MM.1S (cell line): ENCODE results near the gene CDK16.

Source experiments
- DNase-seq: peaks from one replicate; pipeline ENCODE4 v3.0.0-alpha.2; 2015
- H2AFZ ChIP-seq: fragments of 300-600 bp; sonication (generic); 2 replicates; pipeline ENCODE4 v1.6.0; 2016; ENCODE audit warnings: antibody characterized with exemption, low read length
- H3F3A ChIP-seq: fragments of 300-600 bp; sonication (generic); 2 replicates; pipeline ENCODE4 v1.6.1; 2016; ENCODE audit warnings: mild to moderate bottlenecking, antibody characterized with exemption, low read length, moderate library complexity, mixed read lengths; ENCODE audit not compliant: insufficient read depth
- H3K27ac ChIP-seq: fragments of 300-600 bp; sonication (generic); 2 replicates; pipeline ENCODE4 v1.5.1; 2016; ENCODE audit warnings: mild to moderate bottlenecking, low read length
- H3K27me3 ChIP-seq: fragments of 300-600 bp; sonication (generic); replicated peaks from 2 replicates; pipeline ENCODE4 v1.6.0; 2016; ENCODE audit warnings: low read length; ENCODE audit not compliant: insufficient read depth
- H3K36me3 ChIP-seq: fragments of 300-600 bp; sonication (generic); replicated peaks from 2 replicates; pipeline ENCODE4 v1.6.1; 2016; ENCODE audit warnings: mild to moderate bottlenecking, low read length, mixed read lengths; ENCODE audit not compliant: insufficient read depth
- H3K4me1 ChIP-seq: fragments of 300-600 bp; sonication (generic); 2 replicates; pipeline ENCODE4 v1.6.1; 2016; ENCODE audit warnings: low read length, mixed read lengths
- H3K4me2 ChIP-seq: fragments of 300-600 bp; sonication (generic); 2 replicates; pipeline ENCODE4 v1.6.0; 2016; ENCODE audit warnings: low read depth, low read length
- H3K4me3 ChIP-seq: fragments of 300-600 bp; sonication (generic); 2 replicates; pipeline ENCODE4 v1.5.1; 2016; ENCODE audit warnings: low read length, mixed read lengths
- H3K79me2 ChIP-seq: fragments of 300-600 bp; sonication (generic); 2 replicates; pipeline ENCODE4 v1.6.1; 2016; ENCODE audit warnings: mixed run types, low read length, mixed read lengths
- H3K9ac ChIP-seq: fragments of 300-600 bp; sonication (generic); 2 replicates; pipeline ENCODE4 v1.6.1; 2016; ENCODE audit warnings: low read length, mixed read lengths
- H3K9me2 ChIP-seq: fragments of 300-600 bp; sonication (generic); replicated peaks from 2 replicates; pipeline ENCODE4 v1.6.1; 2016; ENCODE audit warnings: mild to moderate bottlenecking, low read length, mixed read lengths; ENCODE audit not compliant: insufficient read depth
- H3K9me3 ChIP-seq: fragments of 300-600 bp; sonication (generic); replicated peaks from 2 replicates; pipeline ENCODE4 v1.6.1; 2016; ENCODE audit warnings: mild to moderate bottlenecking, low read length, mixed read lengths; ENCODE audit not compliant: insufficient read depth
- H4K20me1 ChIP-seq: fragments of 300-600 bp; sonication (generic); 2 replicates; pipeline ENCODE4 v1.6.1; 2016; ENCODE audit warnings: mild to moderate bottlenecking, low read length, moderate library complexity, mixed read lengths; ENCODE audit not compliant: insufficient read depth
- EZH2 ChIP-seq: fragments of 300-600 bp; sonication (generic); optimal IDR thresholded peaks from 2 replicates; pipeline ENCODE3; 2017; ENCODE audit warnings: low read depth, mild to moderate bottlenecking, antibody characterized with exemption, low read length, mixed read lengths
- EZH2phosphoT487 ChIP-seq: fragments of 300-600 bp; sonication (generic); IDR thresholded peaks from 2 replicates; pipeline ENCODE4 v1.6.1; 2018; ENCODE audit warnings: antibody characterized with exemption, low read length
- TF ChIP-seq, protein P1 (sequence below): fragments of 300-600 bp; sonication (generic); IDR thresholded peaks from 2 replicates; pipeline ENCODE4 v1.5.1; 2016; ENCODE audit warnings: antibody characterized with exemption, low read length, mixed read lengths

Gene CDK16

DNA sequence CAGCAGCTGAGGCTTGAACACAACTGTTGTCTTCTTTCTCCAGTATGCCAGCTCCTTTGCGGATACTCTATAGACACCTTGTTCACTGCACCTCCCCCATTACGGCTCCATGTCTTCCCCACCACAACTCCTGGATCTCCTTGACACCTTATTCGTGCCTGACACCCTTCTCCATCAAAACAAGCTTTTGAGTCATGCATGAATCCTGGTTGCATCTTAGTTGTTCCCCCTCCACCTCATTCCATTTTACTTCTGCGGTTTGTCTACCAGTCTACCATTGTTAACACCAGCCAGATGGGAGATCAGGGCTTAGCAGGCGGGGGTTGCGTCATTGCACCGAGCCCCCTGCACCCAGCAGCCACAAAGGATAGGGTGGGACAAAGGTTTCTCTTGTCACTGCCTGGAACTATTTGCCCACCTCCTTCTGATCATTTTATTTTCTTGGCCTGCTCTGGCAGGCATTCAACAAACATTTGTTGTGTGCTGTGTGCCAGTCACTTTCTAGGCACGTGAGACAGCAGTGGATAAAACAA is 2.0 kb upstream of the CDK16 start:
- peaks cover 30% of the 10 kb centered on the region for H3K79me2 ChIP-seq
- no peak overlapping the region for H2AFZ ChIP-seq
- no peak for TF ChIP-seq EZH2
- TF ChIP-seq, protein P1, sequence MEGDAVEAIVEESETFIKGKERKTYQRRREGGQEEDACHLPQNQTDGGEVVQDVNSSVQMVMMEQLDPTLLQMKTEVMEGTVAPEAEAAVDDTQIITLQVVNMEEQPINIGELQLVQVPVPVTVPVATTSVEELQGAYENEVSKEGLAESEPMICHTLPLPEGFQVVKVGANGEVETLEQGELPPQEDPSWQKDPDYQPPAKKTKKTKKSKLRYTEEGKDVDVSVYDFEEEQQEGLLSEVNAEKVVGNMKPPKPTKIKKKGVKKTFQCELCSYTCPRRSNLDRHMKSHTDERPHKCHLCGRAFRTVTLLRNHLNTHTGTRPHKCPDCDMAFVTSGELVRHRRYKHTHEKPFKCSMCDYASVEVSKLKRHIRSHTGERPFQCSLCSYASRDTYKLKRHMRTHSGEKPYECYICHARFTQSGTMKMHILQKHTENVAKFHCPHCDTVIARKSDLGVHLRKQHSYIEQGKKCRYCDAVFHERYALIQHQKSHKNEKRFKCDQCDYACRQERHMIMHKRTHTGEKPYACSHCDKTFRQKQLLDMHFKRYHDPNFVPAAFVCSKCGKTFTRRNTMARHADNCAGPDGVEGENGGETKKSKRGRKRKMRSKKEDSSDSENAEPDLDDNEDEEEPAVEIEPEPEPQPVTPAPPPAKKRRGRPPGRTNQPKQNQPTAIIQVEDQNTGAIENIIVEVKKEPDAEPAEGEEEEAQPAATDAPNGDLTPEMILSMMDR, result no peak
- TF ChIP-seq EZH2phosphoT487, result no peak
- peak overlapping the region; percentile 78; the same call in 1 of the 2 replicates for H3K27ac ChIP-seq
- no peaks in the 10 kb centered on the region for H3K36me3 ChIP-seq
- H3K9ac ChIP-seq, result no peak overlapping the region
- peaks cover 8% of the 10 kb centered on the region; the same call in 1 of the 2 replicates for H3F3A ChIP-seq
- DNase-seq, result no peak
- H3K9me3 ChIP-seq, result no peaks in the 10 kb centered on the region
- H3K4me3 ChIP-seq, result no peak overlapping the region
- no peaks in the 10 kb centered on the region for H3K27me3 ChIP-seq
- no peaks in the 10 kb centered on the region for H3K9me2 ChIP-seq
- H3K4me1 ChIP-seq, result peaks cover 13% of the 10 kb centered on the region; the same call in 1 of the 2 replicates
- H4K20me1 ChIP-seq, result peaks cover 8% of the 10 kb centered on the region; the same call in 1 of the 2 replicates
- H3K4me2 ChIP-seq, result 0 out of 2 replicates have a peak overlapping the region, but pooled peaks have one; percentile 95

DNA sequence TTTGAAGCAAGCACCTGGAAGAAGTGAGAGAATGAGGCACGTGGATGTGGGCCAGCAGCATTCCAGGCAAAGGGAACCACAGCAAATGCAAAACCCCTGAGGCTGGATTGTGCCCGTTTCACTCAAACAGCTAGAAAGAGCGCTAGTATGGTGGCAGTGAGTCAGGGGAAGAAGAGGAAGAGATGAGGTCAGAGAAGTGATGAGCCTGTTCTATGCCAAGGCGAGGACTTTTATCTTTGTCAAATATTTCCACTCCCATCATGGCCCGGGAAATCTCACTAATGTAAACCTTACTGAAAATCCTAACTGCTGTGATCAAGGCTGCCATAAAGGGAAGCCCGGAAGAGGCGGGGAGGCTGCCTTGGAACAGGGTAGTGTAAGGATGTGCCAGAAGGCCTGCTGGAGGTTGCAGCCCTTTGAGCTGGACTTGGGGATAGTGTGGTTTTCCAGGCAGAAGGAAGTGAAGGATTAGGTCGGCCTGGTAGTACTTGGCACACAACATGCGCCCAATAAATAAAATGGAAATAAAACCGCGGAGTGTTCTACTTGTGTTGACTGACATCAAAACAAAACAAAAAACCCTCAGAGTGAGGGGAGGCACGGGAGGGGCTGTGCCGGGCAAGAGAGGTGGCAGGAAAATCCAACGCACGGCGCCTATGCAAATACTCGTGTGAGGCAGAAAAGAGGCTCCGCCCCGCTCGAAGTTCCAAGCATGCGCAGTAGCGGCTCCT is 1.2 kb upstream of the CDK16 start:
- Histone ChIP-seq H3K9me3 (no peaks in the 10 kb centered on the region), H3K27me3 (no peaks in the 10 kb centered on the region), H2AFZ (0 out of 2 replicates have a peak overlapping the region, but pooled peaks have one; percentile 48), H3F3A (peaks cover 8% of the 10 kb centered on the region; the same call in 1 of the 2 replicates), H3K79me2 (peaks cover 38% of the 10 kb centered on the region), H3K4me3 (peak overlapping the region; percentile 54), H3K36me3 (no peaks in the 10 kb centered on the region), H4K20me1 (peaks cover 8% of the 10 kb centered on the region; the same call in 1 of the 2 replicates), H3K9me2 (no peaks in the 10 kb centered on the region), H3K4me2 (peak overlapping the region; percentile 95), H3K4me1 (peaks cover 13% of the 10 kb centered on the region; the same call in 1 of the 2 replicates), H3K9ac (peak overlapping the region; percentile 63), H3K27ac (peak overlapping the region; percentile 78; the same call in 1 of the 2 replicates)
- no peak for DNase-seq
- TF ChIP-seq, protein P1, result no peak
- TF ChIP-seq EZH2phosphoT487 (no peak), EZH2 (no peak)

DNA sequence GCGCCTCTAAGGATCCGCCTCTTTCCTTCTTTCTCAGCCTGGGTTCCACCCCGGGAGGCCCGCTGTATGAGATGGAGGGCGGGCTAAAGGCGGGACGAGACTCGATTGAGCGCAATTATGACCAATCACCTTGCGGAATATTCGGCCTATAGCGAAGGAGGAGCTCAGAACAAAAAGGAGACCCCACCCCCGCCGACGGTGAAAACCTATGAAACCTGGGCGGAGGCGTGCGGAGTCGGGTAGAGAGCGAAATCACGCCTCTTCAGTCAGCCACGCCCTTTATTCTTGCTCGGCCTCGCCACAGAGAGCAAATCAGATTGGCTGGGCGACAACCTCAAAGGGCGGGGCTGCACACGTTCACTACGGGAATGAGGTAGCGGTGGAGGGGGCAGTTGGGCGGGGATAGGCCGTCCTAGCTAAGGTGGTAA is 615 bp upstream of the CDK16 start:
- H3K36me3 ChIP-seq, result no peaks in the 10 kb centered on the region

More for the DNA sequence above, 615 bp upstream of the CDK16 start:
- TF ChIP-seq EZH2, result no peak
- TF ChIP-seq, protein P1, result no peak
- no peak for TF ChIP-seq EZH2phosphoT487
- no peaks in the 10 kb centered on the region for H3K27me3 ChIP-seq
- peak overlapping the region; percentile 99 for H3K9ac ChIP-seq
- H3K9me2 ChIP-seq, result no peaks in the 10 kb centered on the region
- H3K27ac ChIP-seq, result peak overlapping the region; percentile 96
- peak overlapping the region; percentile 78 for H2AFZ ChIP-seq
- H3K4me2 ChIP-seq, result peak overlapping the region; percentile 57; the same call in 1 of the 2 replicates
- peaks cover 8% of the 10 kb centered on the region; the same call in 1 of the 2 replicates for H3F3A ChIP-seq
- peak overlapping the region; percentile 87 for H3K4me3 ChIP-seq
- peak; percentile 96 for DNase-seq
- peaks cover 41% of the 10 kb centered on the region for H3K79me2 ChIP-seq
- peaks cover 13% of the 10 kb centered on the region; the same call in 1 of the 2 replicates for H3K4me1 ChIP-seq
- no peaks in the 10 kb centered on the region for H3K9me3 ChIP-seq
- H4K20me1 ChIP-seq, result peaks cover 8% of the 10 kb centered on the region; the same call in 1 of the 2 replicates
